ACC112 (cell line): ENCODE results near the gene CLCN3.
"Not testable (repeated sequence)": the region's sequence is repeated elsewhere in the genome, so short reads cannot be mapped to it uniquely, and the experiment has no call there.

Source experiments
- H2AFZ ChIP-seq: fragments of 200-600 bp; sonication (generic); one replicate; pipeline ENCODE4 v1.6.0; 2017; ENCODE audit warnings: antibody characterized with exemption, low read length; ENCODE audit not compliant: unreplicated experiment
- H3K27ac ChIP-seq: fragments of 200-600 bp; sonication (generic); 2 replicates; pipeline ENCODE4 v1.5.1; 2014; ENCODE audit warnings: low read depth, mild to moderate bottlenecking, antibody characterized with exemption, low read length, moderate library complexity
- H3K27me3 ChIP-seq: fragments of 200-600 bp; sonication (generic); 2 replicates; pipeline ENCODE4 v1.6.1; 2014; ENCODE audit warnings: mild to moderate bottlenecking, antibody characterized with exemption, low read length, moderate library complexity, mixed read lengths; ENCODE audit not compliant: insufficient read depth
- H3K36me3 ChIP-seq: fragments of 200-600 bp; sonication (generic); 2 replicates; pipeline ENCODE4 v1.6.1; 2016; ENCODE audit warnings: mild to moderate bottlenecking, antibody characterized with exemption, low read length, moderate library complexity, mixed read lengths; ENCODE audit not compliant: insufficient read depth
- H3K4me1 ChIP-seq: fragments of 200-600 bp; sonication (generic); one replicate; pipeline ENCODE4 v1.6.1; 2016; ENCODE audit warnings: low read length, mixed read lengths; ENCODE audit not compliant: insufficient read depth, unreplicated experiment, control insufficient read depth
- H3K4me3 ChIP-seq: fragments of 200-600 bp; sonication (generic); 2 replicates; pipeline ENCODE4 v1.5.1; 2014; ENCODE audit warnings: mild to moderate bottlenecking, low read depth, low read length
- H3K79me2 ChIP-seq: fragments of 200-600 bp; sonication (generic); one replicate; pipeline ENCODE4 v1.6.0; 2016; ENCODE audit warnings: low read length; ENCODE audit not compliant: control insufficient read depth, unreplicated experiment, insufficient read depth

Gene CLCN3

DNA sequence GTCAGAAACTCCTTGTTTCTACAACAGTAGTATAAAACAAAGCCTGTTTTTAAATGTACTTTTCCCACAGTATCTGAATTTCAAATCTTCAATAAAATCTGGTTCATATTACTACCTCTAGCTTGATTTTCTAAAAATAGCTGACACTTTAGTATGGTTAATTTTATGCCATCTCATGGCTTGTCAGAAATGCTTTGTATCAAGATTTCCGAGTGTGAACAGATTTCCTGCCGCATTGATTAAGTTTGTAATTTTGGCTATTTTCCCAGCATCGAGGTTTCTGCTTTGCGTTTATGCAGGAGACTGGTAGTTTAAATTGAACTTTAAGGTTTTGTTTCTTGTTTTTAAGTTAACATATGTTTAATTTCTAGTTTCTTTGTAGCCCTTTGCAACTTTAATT lies 44.2 kb downstream of the CLCN3 start:
- Histone ChIP-seq H3K4me1 (peaks cover 23% of the 10 kb centered on the region), H3K4me3 (no peak overlapping the region), H3K27me3 (no peaks in the 10 kb centered on the region), H3K79me2 (peaks cover 30% of the 10 kb centered on the region), H3K27ac (no peak overlapping the region), H3K36me3 (peaks cover 9% of the 10 kb centered on the region; the same call in 1 of the 2 replicates), H2AFZ (no peak overlapping the region)

GRCh38 chr4:169665046-169665737 lies 44.8 kb downstream of the CLCN3 start:
- H3K36me3 ChIP-seq, result peaks cover 9% of the 10 kb centered on the region; the same call in 1 of the 2 replicates
- H3K79me2 ChIP-seq, result peaks cover 30% of the 10 kb centered on the region
- H3K27ac ChIP-seq, result no peak overlapping the region
- peaks cover 23% of the 10 kb centered on the region for H3K4me1 ChIP-seq
- no peak overlapping the region for H2AFZ ChIP-seq
- H3K4me3 ChIP-seq, result no peak overlapping the region
- no peaks in the 10 kb centered on the region for H3K27me3 ChIP-seq

DNA sequence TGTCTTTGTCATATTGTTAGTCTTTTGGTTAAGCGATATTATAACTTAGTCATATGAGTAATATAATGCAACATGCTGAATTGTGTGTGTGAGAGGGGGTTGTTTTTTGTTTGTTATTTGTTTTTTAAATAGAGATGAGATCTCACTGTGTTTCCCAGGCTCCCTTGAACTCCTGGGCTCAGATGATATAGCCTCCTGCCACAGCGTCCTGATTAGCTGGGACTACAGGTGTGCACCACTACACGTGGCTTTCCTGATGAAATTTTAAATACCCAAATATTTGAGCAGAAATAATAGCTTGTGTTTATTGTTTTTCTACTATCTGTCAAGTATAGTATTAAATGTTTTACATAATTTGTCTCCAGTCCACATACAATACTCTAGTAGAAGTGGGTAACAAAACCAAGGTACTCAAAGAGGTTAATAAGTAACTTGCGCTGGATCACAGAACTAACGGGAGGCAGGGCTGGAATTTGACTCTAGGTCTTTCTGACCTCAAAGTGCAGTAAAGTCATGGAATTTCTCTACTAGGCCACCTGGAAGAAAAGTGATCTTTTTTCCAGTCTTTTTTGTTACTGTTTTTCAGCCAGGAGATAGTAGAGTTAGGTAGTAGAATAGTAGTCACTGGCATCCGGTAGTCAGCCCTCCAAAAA lies 47.8 kb downstream of the CLCN3 start:
- Histone ChIP-seq H3K4me3 (no peak overlapping the region), H3K27ac (no peak overlapping the region), H3K4me1 (peaks cover 12% of the 10 kb centered on the region), H3K79me2 (peaks cover 19% of the 10 kb centered on the region), H3K36me3 (peaks cover 9% of the 10 kb centered on the region; the same call in 1 of the 2 replicates), H2AFZ (no peak overlapping the region), H3K27me3 (no peaks in the 10 kb centered on the region)

- H3K27me3 ChIP-seq, result no peaks in the 10 kb centered on the region
- 0 out of 2 replicates have a peak, but pooled peaks cover 3% of the 10 kb centered on the region for H3K36me3 ChIP-seq
- H3K27ac ChIP-seq, result no peak overlapping the region
- H2AFZ ChIP-seq, result no peak overlapping the region
- peaks cover 3% of the 10 kb centered on the region for H3K79me2 ChIP-seq
- H3K4me1 ChIP-seq, result no peaks in the 10 kb centered on the region
- no peak overlapping the region for H3K4me3 ChIP-seq
Observed at GRCh38 chr4:169675825-169676224, 55.4 kb downstream of the CLCN3 start.

GRCh38 chr4:169677150-169677748 lies 56.9 kb downstream of the CLCN3 start:
- H3K36me3 ChIP-seq, result 0 out of 2 replicates have a peak, but pooled peaks cover 3% of the 10 kb centered on the region
- H2AFZ ChIP-seq, result no peak overlapping the region
- H3K4me3 ChIP-seq, result no peak overlapping the region
- no peaks in the 10 kb centered on the region for H3K79me2 ChIP-seq
- no peaks in the 10 kb centered on the region for H3K27me3 ChIP-seq
- no peaks in the 10 kb centered on the region for H3K4me1 ChIP-seq
- H3K27ac ChIP-seq, result no peak overlapping the region

GRCh38 chr4:169678486-169678885 lies 58.1 kb downstream of the CLCN3 start:
- not testable (repeated sequence) for H2AFZ ChIP-seq, H3K4me3 ChIP-seq, H3K4me1 ChIP-seq, H3K36me3 ChIP-seq, H3K79me2 ChIP-seq, H3K27ac ChIP-seq, H3K27me3 ChIP-seq

GRCh38 chr4:169678951-169679591 lies 58.7 kb downstream of the CLCN3 start:
- not testable (repeated sequence) for H3K36me3 ChIP-seq, H3K27ac ChIP-seq, H3K4me3 ChIP-seq, H3K79me2 ChIP-seq, H3K4me1 ChIP-seq, H2AFZ ChIP-seq, H3K27me3 ChIP-seq

- Histone ChIP-seq H3K27me3 (no peaks in the 10 kb centered on the region), H3K4me3 (no peak overlapping the region), H3K36me3 (0 out of 2 replicates have a peak, but pooled peaks cover 7% of the 10 kb centered on the region), H2AFZ (no peak overlapping the region), H3K4me1 (no peaks in the 10 kb centered on the region), H3K27ac (no peak overlapping the region), H3K79me2 (no peaks in the 10 kb centered on the region)
Observed at GRCh38 chr4:169682372-169683047, 62.1 kb downstream of the CLCN3 start.

DNA sequence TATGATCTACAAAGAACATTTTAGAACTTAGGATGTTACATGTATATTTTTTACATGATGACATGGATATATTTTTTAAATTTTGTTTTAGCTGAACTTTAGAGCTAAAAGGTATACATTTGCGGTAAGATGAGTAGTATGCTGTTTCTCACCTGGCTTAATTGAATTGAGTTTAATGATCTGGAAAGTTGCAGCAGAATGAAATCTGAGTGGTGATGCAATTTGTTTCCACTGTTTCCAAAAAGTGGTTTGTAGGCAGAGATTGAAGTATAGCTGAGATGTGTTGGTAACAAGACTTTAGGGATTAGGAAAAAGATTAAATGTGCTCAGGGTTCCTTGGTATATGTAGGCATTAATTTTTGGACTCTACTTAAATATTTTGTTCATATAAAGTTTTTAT lies 69.3 kb downstream of the CLCN3 start:
- no peaks in the 10 kb centered on the region for H3K27me3 ChIP-seq
- no peaks in the 10 kb centered on the region for H3K4me1 ChIP-seq
- no peaks in the 10 kb centered on the region for H3K79me2 ChIP-seq
- H3K4me3 ChIP-seq, result no peak overlapping the region
- H3K27ac ChIP-seq, result no peak overlapping the region
- no peak overlapping the region for H2AFZ ChIP-seq
- peaks cover 9% of the 10 kb centered on the region; the same call in 1 of the 2 replicates for H3K36me3 ChIP-seq

DNA sequence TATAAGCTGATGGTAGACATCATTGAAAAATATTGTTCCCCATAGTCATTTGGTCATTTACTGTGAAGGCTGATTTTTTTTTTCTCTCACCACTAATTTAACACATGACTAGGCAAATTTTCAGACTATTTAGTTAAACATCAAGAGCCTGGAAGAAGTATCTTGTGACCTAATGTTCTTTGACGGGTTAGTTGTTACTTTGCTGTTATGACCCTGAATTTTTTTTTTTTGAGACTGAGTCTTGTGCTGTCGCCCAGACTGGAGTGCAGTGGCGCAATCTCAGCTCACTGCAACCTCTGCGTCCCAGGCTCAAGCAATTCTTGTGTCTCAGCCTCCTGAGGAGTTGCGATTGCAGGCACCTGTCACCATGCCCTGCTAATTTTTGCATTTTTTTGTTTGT lies 70.4 kb downstream of the CLCN3 start:
- Histone ChIP-seq H3K4me1 (no peaks in the 10 kb centered on the region), H3K36me3 (peaks cover 9% of the 10 kb centered on the region; the same call in 1 of the 2 replicates), H3K27me3 (no peaks in the 10 kb centered on the region), H3K79me2 (no peaks in the 10 kb centered on the region), H3K4me3 (no peak overlapping the region), H3K27ac (no peak overlapping the region), H2AFZ (no peak overlapping the region)
